ENCODE data around the gene SLX4.
A peak's percentile ranks its signal among the peaks of the same experiment; 100 is the strongest.

SLX4 gene

DNA sequence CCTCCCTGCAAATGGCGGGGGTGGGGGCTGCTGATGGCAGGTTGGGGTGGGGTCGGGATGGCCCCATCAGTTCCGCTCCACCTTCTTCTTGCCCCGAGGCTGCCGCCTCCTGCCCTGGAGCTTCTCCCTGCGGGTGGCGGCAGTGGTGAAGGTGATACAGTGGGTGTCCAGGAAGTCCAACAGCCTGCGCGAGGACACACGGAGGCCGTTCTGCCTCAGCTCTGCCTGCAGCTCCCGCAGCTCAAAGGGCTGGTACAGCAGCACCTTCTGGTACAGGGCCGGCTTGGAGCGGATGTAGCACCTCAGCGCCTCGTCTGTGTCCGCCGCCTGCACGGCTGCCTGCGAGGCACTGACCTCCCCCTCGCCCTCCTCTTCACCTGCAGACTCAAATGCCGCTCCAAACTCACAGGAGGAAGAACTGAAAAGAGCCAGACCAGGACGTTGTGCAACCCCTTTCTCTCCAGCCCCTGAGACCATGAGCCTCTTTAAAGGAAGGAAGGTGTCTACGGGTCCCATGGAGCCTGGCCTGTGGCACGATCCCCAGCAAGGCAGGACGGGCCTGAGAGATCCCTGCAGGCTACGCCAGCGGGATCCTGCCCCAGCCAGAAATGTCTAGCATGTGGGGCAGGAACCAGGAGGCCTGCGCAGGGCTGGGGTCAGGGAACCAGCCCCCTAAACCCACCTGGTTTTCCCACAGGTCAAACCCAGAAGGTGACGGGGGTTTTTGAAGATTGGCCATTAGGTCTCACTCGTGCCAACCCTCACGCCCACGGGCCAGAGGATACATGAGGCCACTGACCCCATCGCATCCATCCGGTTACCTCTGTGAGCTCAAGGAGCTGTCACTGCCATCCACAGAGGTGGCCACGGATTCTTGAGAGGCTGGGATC is 28.9 kb downstream of the SLX4 start:
- no peak for DNase-seq (ENCODE audit: low spot score)

DNA sequence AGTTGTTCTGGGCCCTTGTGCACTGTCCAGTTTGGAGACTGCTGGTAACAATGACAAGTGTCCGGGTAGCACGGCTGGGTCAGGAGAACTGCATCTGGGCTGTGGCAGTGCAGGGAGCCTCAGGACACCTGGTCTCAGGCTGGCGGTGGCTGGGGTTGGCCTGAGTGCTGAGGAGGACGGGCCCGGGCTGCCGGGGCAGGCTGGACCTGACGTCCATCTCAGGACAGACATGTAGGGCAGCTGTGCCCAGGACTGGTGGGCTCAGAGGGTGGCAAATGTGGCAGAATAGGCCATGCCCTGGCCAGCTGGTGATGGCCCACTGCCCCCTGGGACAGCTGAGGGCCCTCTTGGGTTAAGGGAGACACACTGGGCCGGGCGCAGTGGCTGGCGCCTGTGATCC is 30.0 kb downstream of the SLX4 start:
- no peak for DNase-seq (ENCODE audit: low spot score)

DNA sequence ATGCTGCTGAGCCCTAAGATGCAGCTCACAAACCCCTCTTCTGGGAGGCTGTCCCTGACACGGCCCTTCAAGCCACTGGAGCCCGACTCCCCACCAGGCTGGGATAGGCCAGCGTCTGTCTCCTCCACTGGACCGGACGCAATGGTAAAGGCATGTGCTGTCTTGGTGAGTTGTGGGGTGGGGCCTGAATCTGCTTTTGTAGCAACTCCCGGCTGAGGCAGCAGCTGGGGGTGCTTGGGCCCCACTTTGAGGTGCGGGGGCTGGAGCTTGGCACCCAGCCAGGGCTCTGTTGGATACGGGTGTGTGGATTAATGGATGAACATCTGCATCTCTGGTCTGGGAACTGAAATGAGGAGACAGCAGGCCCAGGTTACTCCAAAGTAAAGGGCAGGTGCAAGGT is 30.7 kb downstream of the SLX4 start:
- DNase-seq (ENCODE audit: low spot score) = no peak

DNA sequence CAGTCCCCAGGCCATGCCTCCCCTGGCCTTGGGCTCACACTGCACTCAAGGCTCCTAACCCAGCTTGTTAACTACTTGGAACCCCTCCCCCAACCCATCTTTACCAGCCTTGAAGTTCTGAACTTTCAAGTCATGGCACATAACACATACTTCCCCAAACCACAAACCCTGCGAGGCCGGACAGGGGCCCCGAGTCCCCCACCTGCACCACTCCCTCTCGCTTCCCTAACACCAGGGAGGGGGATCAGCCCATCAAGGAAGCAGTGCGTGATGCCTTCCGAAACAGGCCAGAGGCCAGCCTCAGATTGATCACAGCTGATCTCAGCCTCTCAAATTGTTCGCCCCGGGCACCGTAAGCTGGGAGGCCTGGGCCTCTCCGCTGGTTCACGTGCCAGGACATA is 31.2 kb downstream of the SLX4 start:
- DNase-seq (ENCODE audit: low spot score) = no peak

DNA sequence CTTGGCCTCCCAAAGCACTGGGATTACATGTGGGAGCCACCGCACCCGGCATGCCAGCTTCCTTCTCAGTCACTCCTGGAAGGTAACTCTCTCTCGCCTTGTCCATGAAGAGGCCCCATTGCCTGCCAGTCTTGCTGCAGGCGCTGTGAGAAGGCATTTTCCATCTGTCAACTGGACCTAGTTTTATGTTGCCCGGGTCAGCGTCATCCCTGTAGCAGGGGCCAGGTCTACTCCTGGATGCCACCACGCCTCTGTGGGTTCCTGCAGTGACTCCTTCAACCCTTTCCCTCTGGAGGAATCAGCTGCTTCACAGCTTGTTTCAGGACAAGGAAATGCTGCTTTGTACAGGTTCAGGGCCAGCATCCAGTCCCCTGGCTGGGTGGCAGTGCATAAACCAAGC is 31.6 kb downstream of the SLX4 start:
- DNase-seq (ENCODE audit: low spot score) = no peak

DNA sequence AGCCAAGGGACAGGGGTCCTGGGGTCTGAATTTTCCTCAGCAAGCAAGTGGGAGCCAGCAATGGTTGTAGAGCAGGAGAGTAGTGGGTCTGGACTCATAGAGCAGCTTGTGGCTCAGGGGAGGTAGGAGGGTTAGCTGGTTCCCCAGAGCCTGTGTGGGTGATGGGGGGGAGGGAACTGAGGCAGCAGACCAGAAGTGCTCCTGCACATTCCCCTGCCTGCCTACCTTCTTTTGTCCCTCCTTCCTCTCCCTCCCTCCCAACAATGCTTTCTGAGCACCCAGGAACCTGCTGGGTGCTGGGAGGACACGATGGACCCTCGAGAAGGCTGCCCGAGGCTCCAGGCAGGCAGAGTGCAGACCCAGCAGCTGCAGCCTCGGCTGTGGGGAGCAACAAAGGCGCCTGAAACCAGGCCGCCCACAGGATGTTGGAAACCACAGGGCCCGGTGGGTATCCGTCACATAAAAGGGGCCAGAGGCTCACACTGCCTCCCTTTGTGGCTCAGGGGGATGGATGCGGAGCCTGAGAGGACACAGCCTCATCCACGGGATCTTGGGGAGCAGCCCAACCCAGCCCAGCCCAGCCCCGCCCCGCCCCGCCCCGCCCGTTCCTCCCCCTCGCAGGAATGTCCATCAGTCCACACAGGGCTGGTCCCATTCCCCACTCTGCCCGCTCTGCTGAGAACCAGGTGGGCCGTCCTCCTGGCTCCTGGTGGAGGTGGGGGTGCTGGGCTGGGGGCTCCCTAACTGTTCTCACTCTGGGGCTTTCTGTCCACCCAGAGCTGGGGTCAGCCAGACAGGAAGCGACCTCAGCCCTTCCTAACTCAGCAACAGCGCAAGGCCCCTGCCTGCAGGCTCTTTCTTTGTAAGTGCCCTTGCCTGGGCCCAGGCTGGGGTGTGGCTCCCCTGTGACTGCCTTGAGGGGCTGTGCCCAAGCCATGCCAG is 32.5 kb downstream of the SLX4 start:
- DNase-seq (ENCODE audit: low spot score) = peak; percentile 8

DNA sequence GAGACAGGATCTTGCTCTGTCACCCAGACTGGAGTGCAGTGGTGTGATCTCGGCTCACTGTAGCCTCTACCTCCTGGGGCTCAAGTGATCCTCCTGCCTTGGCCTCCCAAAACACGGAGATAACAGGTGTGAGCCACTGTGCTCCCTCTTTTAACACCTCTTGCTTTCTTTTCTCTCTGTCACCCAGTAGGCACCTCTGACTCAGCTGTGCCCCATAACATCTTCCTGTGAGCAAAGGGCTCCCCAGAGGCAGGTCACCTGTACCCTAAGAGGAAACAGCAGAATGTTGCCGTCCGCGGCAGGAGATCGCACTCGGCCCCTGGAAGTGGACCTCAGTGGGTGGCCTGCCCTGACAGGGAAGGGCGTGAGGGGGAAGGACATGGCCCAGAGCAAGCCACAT is 33.3 kb downstream of the SLX4 start:
- no peak for DNase-seq (ENCODE audit: low spot score)

DNA sequence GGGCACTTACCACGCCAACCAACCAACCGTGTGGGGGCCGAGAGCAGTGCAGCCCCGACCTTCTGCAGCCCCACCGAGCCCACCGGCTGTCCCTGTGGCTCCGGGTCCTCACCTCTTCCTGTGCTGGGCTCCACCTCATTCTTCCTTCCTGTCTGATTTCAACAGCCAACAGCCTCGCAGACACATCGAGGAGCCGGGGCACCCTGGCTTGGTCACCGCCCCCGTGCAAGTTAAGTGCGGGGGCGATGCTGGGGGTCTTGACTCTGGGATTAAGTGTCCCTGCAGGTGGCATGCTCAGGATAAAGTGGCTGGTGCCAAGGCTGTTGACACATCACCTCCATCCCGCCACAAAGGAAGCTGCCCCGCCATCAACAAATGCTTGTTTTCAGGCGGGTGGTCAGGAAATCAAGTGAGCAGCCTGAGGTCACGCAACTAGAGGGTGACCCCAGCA is 34.1 kb downstream of the SLX4 start, which contains the start of gene NLRC3:
TSS of gene NLRC3 (minus strand) at position 102 of the 451 bp plus-strand sequence. CDS start 12,367 bp downstream, outside the sequence.
- peak; percentile 58 for DNase-seq (ENCODE audit: low spot score)

DNA sequence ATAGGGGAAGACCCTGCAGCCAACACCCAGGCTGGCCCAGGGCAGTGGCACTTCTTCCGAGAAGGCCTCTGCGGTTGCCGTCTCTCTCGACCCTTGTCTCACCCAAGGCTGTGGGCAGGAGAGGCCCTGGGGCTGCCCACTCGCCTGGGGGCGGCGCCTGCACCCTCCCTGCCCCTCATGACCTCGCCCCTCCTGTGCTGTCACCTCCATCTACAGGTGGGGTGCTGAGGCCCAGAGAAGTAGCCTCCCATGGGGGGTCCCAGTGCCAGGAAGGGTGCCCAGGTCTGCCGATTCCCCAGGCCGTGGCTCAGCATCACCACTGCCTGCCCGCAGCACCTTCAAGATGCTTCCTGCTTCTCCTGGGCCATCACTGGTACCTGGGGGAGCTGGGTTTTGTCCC is 35.2 kb downstream of the SLX4 start:
- no peak for DNase-seq (ENCODE audit: low spot score)

DNA sequence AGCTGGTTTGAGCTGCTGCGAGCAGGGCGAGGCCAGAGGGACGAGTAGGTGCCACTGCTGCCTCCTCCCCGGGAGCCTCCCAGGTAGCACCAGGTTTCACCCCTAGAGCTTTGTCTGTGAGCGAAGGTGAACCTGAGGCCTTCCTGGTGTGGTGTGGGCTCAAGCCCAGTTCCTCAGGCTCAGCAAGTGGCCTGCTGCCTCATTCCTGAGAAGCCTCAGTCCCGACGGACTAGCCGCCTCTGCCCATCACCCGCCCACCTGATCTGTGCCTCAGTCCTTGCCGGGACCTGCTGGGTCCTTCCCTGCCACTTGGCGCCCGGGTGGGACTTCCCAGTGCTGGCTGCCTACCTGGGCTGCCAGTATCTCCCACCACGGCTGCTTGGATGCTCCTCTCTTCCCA is 35.9 kb downstream of the SLX4 start:
- DNase-seq (ENCODE audit: low spot score) = no peak

DNA sequence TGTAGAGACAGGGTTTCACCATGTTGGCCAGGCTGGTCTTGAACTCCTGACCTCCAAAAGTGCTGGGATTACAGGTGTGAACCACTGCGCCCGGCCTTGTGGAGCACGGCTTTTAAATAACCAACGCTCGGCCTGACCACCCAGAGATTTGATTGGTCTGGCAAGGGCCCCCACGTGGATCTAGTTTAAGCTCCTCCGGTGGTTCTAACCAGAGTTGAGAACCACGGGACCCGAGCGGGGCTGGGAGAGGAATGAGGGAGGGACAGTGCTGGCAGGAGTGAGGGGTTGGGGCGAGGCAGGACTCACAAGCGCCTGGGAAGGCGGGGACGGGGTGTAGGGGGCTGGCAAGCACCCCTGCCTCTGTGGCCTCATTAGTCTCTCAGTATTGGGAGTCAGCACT is 37.2 kb downstream of the SLX4 start:
- DNase-seq (ENCODE audit: low spot score) = no peak

DNA sequence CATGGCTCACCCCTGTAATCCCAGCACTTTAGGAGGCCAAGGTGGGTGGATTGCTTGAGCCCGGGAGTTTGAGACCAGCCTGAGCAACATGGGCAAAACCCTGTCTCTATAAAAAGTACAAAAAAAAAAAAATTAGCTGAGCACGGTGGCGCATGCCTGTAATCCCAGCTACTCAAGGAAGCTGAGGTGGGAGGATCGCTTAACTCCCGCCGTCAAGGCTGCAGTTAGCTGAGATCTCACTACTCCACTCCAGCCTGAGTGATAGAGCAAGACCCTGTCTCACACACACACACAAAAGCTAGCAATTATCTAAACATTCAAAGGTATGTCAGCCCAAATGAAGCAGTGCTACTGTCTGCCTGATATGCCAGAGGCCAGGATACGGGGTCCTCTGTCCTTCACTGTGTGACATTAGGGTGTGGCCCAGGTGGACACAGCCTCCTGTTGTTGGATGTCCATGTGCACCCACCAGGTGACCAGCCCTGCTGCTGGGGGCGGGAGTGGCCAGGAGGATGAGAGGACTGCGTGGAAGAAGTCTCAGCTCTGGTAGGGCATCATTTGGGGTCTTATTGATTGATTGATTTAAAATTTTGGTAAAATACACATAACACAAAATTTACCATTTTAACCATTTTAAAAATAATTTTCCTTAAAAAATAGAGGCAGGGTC is 38.1 kb downstream of the SLX4 start:
- no peak for DNase-seq (ENCODE audit: low spot score)

DNA sequence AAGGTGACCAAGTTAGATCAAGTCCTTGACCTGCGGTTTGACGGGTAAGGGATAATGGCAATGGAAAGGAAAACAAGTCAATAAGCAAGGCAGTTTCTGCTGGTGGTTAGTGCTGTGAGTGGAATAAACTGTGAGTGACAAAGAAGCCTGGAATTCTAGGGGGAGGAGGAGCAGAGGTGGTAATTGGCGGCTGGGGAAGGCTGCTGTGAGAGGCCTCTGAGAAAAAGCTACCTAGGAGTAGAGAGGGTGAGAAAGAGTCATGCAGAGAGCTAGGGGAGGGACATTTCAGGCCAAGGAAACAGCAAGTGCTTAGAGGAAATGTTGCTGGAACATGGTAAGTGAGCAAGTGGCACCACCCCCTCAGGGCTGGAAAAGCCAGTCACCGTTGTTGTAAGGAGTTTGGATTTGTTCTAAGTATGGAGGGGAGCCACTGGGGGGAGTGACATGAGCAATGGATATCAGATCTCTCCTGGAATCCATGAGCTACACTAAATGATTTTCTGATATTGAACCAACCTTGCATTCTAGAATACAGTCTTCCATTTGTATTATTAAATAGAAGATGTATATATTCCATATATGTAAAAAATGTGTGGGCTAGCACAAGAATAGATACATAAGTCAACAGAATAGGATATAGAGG is 40.9 kb downstream of the SLX4 start:
- DNase-seq (ENCODE audit: low spot score) = no peak

DNA sequence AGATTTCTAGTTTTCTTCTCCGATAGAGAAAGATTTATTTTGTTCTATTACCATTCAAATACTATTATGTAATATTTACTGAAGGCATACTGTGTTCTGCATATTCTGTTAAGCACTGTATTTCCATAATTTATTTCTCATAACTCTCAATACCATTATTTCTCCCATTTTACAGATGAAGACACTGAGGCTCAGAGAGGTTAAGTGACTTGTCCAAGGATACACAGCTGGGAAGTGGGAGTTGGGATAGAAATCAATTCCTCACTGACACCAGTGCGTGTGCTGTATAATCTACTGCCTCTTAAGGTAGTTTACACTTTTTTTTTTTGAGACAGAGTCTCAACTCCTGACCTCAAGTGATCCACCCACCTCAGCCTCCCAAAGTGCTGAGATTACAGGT is 41.6 kb downstream of the SLX4 start:
- DNase-seq (ENCODE audit: low spot score) = no peak

DNA sequence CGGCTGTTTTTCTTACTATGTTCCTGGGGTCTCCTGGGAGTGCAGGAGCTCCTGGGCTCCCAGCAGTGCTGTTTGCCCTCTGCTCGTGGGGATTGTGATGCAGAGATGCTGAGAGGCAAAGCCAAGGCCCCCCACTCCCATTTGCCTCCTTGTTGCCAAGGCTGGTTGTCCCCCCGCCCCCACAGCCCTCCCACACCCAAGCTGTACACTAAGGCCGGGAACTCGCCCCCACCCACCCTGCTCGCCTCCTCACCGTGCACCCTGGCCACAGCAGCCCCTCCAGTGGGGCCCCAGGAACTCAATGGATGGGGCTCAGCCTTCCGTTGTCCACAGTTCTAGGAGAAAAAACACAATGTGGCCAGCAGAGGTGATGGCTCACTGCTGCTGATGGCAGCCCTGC is 44.4 kb downstream of the SLX4 start:
- DNase-seq (ENCODE audit: low spot score) = no peak

DNA sequence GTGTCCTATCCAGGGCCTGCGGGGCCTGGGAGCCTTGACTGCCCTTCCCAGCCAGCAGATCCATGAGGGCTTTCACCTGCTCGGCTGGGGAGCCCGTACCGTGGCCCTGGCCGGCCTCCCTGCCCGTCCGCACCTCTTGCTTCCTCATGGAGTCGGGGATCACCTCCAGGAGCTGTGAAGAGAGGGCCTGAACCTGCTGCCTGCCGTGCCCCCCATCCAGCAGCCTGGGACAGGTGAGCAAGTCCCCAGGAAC is 46.6 kb downstream of the SLX4 start:
- DNase-seq (ENCODE audit: low spot score) = no peak

DNA sequence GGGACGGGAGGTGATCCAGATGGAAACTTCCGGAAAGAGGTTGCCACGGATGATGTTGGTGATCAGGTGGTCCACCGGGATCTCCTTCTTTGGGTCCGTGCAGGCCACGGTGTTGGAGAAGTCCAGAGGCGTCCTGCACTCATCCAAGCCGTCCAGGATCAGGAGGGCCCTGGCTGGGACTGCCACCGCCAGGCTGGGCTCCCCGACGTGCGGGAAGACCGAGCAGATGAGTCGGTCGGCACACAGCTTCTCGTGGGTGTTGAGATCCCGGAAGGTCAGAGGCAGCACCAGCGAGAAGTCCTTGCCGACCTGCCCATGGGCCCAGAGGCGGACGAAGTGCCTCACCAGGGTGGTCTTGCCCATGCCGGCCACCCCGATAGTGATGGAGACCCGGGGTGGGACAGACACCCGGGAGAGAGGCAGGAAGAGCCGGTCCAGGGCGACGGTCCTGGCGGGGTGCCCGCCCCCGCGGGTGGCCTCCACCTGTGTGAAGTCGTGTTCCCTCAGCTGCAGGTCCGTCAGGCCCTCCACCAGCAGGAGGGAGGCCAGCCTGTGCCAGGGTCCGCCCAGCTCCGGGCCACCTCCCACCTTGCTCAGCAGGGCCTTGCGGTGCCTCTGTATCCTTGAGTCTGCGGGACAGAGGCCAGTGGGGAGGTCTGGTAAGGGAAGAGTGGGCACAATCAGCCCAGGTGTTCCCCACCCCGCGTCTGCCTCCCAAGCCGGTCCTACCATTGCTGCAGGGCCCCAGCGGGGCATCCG is 47.1 kb downstream of the SLX4 start:
- DNase-seq (ENCODE audit: low spot score) = no peak

DNA sequence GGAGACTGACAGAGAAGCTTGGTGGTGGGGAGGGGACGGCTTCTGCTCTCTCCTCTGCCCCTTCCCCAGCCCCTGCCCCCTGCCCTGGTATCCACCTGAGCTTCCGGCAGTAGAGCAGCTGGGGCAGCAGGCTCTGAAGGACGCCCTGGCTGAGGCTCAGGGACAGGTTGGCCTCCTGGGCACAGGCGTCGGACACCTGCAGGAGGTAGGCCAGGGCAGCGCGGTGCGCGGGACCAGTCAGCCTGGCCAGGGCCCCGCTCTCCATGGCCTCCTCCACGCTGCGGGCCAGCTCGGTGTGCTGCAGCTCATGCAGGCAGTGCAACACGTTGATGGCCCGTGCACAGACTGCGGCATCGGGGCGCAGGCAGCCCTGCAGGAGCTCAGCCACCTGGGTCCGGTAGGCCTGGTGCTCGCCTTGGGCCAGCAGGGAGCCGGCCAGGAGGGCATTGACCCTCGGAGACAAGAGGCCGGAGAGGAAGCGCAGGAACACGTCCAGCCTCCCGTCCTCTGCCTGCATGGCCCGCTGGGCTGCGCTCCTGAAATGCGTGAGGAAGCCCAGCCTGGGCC is 48.4 kb downstream of the SLX4 start:
- DNase-seq (ENCODE audit: low spot score) = no peak

DNA sequence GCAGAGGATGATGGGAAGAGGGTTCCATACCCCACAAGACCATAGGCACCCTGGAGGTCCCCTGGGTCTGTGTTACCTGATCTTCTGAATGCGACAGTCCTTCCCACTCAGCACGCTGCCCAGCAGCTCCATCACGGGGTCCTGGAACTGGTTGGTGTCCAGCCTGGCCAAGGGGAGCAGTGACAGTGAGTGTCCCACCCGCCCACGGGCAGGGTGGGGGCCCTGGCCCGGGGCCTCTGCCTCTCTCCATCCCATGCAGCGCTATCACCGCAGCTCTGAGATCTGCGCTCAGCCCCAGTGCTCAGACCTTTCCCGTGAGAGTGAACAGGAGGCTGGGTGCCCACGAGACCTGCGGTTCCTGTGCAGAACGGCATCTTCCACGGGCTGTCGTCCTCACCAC is 49.8 kb downstream of the SLX4 start:
- DNase-seq (ENCODE audit: low spot score) = no peak

DNA sequence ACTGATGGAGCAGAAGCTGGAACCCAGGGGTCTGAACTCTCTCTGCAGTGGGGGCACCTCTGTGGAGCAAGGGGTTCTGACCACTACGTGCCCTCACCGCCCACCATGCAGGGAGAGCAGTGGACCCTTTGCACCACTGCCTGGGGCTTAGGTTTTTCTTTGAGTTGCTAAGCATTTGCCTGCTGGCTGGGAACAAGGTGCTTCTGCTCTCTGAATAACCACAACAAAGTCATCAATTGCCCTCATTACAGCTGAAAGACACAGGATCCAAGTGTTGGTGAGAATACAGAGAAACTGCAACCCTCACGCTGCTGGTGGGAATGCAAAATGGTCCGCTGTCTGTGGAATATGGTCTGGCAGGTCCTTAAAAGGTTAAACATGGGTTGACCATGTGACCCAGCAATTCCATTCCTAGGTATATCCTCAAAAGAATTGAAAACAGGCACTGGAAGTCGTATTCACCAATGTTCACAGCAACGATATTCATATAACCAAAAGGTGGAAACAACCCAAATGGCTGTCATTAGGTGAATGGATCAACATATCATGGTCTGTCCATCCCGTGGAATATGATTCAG is 57.0 kb downstream of the SLX4 start:
- DNase-seq (ENCODE audit: low spot score) = no peak

Data from kidney capillary endothelial cell (primary cell).